Effector CD4-positive, alpha-beta T cell (primary cell): ENCODE data around the gene GPBP1.
"Not testable (repeated sequence)": the region's sequence is repeated elsewhere in the genome, so short reads cannot be mapped to it uniquely, and the experiment has no call there.

ENCODE experiments used
- DNase-seq: peaks from one replicate; pipeline ENCODE4 v3.0.0-alpha.2; 2020

GPBP1 gene

GRCh38 chr5:57292336-57292735, 118.5 kb downstream of the GPBP1 start:
- no peak for DNase-seq

- peak; percentile 88 for DNase-seq
These were observed 124.6 kb downstream of the GPBP1 start for GRCh38 chr5:57298295-57298984.

GRCh38 chr5:57298985-57299491, 125.2 kb downstream of the GPBP1 start:
- peak; percentile 21 for DNase-seq

GRCh38 chr5:57299986-57300385, 126.1 kb downstream of the GPBP1 start:
- no peak for DNase-seq

- no peak for DNase-seq
These were observed 128.3 kb downstream of the GPBP1 start for GRCh38 chr5:57302164-57302563.

- no peak for DNase-seq
These were observed 128.8 kb downstream of the GPBP1 start for GRCh38 chr5:57302643-57303042.

GRCh38 chr5:57303985-57304384, 130.1 kb downstream of the GPBP1 start:
- no peak for DNase-seq

- no peak for DNase-seq
These were observed 131.1 kb downstream of the GPBP1 start for GRCh38 chr5:57304931-57305330.

GRCh38 chr5:57306359-57306758, 132.5 kb downstream of the GPBP1 start:
- no peak for DNase-seq

GRCh38 chr5:57307516-57307915, 133.7 kb downstream of the GPBP1 start:
- DNase-seq: no peak

GRCh38 chr5:57309022-57309421, 135.2 kb downstream of the GPBP1 start:
- not testable (repeated sequence) for DNase-seq

GRCh38 chr5:57311251-57311650, 137.4 kb downstream of the GPBP1 start:
- DNase-seq: no peak

- no peak for DNase-seq
These were observed 138.3 kb downstream of the GPBP1 start for GRCh38 chr5:57311921-57312735.

- no peak for DNase-seq
These were observed 139.9 kb downstream of the GPBP1 start for GRCh38 chr5:57313716-57314115.
